Measurements from ENCODE around the gene PPM1K.

PPM1K gene

GRCh38 chr4:88208156-88208555 is 76.2 kb downstream of the PPM1K start:
- no peak for TF ChIP-seq CTCF (IDR thresholded peaks at IDR 0.05; ENCODE audit: low read depth, low read length)
- DNase-seq (ENCODE audit: low read depth in 2 of 2), result no peak
- H3K4me3 ChIP-seq (replicated peaks in 1 of 2; ENCODE audit: low read depth in 2 of 2, low read length in 2 of 2), result no peak overlapping the region
